ENCODE data around the gene CDC42BPB.

- TF ChIP-seq FOXK2 (IDR thresholded peaks at IDR 0.05) (no peak), SP1 (IDR thresholded peaks at IDR 0.05) (no peak), LEF1 (IDR thresholded peaks at IDR 0.05; ENCODE audit: borderline replicate concordance) (no peak), ARNT (IDR thresholded peaks at IDR 0.05) (no peak), PKNOX1 (IDR thresholded peaks at IDR 0.05) (no peak), NFRKB (IDR thresholded peaks at IDR 0.05) (no peak), CTBP1 (IDR thresholded peaks at IDR 0.05; ENCODE audit: borderline replicate concordance) (no peak), ZNF384 (IDR thresholded peaks at IDR 0.05) (no peak), SUZ12 (IDR thresholded peaks at IDR 0.05) (no peak), BHLHE40 (IDR thresholded peaks at IDR 0.05; ENCODE audit: borderline replicate concordance) (no peak), TARDBP (IDR thresholded peaks at IDR 0.05) (no peak), FOXA1 (IDR thresholded peaks at IDR 0.05) (no peak)
These were observed 25.8 kb downstream of the CDC42BPB start for GRCh38 chr14:103031566-103031911.
